HG03139 (cell line): Measurements from ENCODE around the gene SCFD2.
A peak's percentile ranks its signal among the peaks of the same experiment; 100 is the strongest.

Experiments
- ATAC-seq: cut with Tn5 transposase; IDR thresholded peaks from one replicate; pipeline ENCODE4 v1.9.1; 2021; ENCODE audit not compliant: unreplicated experiment

Gene SCFD2

GRCh38 chr4:53019485-53020382 is 346.1 kb downstream of the SCFD2 start:
- no peak for ATAC-seq

DNA sequence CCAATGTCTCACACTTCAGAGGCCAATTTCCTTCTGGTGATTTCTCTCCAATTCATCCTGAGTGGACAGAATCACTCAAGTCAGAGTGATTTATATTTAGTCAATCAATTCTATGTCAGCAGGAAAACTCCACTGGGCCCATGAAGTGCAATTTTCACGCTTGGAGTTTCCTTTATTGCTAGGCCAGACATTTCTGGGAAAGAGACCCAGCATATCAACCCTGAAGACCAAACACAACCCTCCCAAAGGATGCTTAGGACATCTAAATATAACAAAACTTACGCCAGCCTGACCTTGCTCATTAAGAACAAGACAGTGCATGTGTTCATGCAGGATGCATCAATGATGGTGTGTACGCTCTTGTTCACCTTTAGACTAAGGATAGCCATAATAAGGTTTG is 347.4 kb downstream of the SCFD2 start:
- ATAC-seq: no peak

GRCh38 chr4:53016099-53016820 is 349.6 kb downstream of the SCFD2 start:
- no peak for ATAC-seq

GRCh38 chr4:53015681-53016080 is 350.2 kb downstream of the SCFD2 start:
- no peak for ATAC-seq

DNA sequence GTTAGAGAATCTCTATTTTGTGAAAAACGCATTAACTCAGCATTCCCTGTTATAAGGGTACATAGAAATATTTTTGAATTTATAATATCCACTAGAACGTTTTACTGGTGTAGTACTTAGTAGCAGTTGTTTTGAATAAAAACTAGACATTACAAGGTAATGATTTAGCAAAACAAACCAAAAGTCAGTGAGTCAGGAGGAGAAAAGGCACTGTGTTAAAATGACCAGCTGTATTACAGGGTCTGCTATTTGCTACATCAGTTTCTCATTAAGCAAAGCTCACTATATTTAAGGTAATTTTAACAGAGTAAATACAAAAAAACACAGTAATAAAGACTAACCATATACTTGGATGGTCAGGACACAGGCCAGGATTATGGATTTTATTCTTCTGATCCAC is 351.0 kb downstream of the SCFD2 start:
- ATAC-seq: no peak

- no peak for ATAC-seq
Measured at GRCh38 chr4:53013873-53014775, 351.7 kb downstream of the SCFD2 start.

DNA sequence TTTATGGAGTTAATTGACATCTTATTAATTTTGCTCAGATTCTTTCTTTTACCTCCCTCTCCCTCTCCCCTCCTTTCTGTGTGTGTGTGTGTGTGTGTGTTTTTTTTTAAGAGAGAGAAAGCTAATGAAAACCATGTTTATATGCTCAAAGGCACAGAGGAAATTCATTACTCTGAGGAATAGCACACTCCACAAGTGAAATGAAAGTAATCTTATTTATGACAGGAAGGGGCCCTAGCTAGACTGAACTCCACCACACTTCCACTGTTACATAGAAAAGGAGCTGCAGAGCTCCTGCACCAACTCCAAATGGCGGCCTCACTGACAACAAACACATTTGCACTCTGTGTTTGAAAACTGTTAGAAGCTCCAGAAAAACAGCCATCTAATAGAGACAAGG is 353.1 kb downstream of the SCFD2 start:
- ATAC-seq: peak; percentile 77

- no peak for ATAC-seq
Measured at GRCh38 chr4:53011259-53011905, 354.5 kb downstream of the SCFD2 start.

GRCh38 chr4:53010318-53010717 is 355.5 kb downstream of the SCFD2 start:
- ATAC-seq: no peak

GRCh38 chr4:53009824-53010223 is 356.0 kb downstream of the SCFD2 start:
- no peak for ATAC-seq

GRCh38 chr4:53007024-53007423 is 358.8 kb downstream of the SCFD2 start:
- no peak for ATAC-seq

- ATAC-seq: no peak
Measured at GRCh38 chr4:53005808-53006207, 360.1 kb downstream of the SCFD2 start.

- ATAC-seq: no peak
Measured at GRCh38 chr4:53005149-53005546, 360.7 kb downstream of the SCFD2 start.

GRCh38 chr4:53004497-53005148 is 361.2 kb downstream of the SCFD2 start:
- ATAC-seq: no peak

DNA sequence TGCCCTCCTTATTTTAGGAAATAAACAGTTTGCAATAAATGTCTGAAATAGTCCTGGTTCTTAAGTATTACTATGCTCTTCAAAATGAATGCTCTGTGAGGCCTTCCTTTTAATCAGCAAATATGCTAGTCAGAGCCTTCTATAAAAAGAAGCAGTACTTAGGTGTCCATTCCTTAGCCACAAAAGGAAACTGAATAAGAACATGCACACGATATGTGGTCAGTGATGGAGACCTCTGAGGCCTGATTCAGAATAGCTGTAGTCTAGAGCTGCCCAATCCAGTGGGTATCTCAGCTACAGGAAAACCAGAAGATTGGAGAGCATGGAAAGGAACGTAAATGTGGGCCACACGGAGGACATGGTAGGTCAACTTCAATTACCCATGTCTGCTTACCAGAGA is 361.9 kb downstream of the SCFD2 start:
- no peak for ATAC-seq

DNA sequence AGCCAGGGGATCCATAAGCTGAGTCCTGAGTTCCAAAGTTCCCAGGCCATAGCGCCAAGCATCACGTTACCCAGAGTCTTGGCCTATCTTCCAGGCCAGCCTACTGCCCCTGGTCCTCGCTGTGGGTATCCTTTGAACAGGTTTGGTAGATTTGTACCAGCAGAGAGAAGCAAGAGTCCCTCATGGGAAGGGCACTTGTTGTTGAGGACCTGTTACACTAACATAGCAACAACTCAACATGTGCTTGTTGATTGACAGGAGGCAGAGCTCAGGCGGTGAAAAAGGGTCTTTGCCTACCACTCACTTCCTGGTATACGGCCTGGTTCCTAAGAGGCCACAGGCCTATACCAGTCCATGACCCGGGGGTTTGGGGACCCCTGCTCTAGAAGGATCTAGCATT is 365.3 kb downstream of the SCFD2 start:
- no peak for ATAC-seq

- no peak for ATAC-seq
Measured at GRCh38 chr4:52999626-53000025, 366.2 kb downstream of the SCFD2 start.

DNA sequence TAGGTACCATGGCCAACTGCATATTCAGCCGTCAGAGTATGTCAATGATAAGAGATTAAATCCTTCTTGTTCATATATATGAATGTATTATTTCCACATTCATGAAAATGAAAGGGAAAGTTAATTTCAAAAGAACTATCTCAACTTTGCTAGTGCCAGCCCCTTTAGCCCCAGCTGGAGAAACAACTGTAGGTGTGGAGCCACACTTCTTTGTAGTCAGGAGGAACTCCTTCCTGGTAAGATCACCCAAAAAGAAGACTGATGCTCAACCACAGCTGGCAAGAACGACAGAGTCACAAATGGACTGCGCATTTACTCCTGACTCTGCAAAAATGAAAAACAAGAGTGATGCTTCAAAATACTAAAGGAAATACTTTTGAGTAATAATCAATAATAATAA is 367.4 kb downstream of the SCFD2 start:
- no peak for ATAC-seq

DNA sequence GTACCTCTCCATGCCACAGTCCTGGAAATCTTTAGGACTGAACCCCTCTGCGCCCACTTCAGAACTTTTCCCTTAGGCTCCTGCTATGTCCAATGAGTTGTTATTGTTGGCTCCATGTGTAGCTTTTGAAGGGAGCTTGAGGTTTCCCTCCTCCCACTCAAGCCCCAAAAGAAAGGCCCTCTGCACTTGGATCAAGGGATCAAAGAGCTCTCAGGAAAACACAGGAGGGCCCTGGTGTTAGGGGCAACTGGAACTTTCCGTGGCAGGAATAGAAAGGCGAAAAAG is 368.8 kb downstream of the SCFD2 start:
- ATAC-seq: no peak
